K562 (cell line): ENCODE data around the gene MIEF2. TPM values are rescaled to one million over a fixed set of nuclear protein-coding genes. Genes with fewer than 3 reads are reported as not detected.

ENCODE experiments used
- ATAC-seq: fragments of 200-7000 bp; cut with Tn5 transposase; 3 replicates; pipeline ENCODE4 v1.9.1; 2020; ENCODE audit warnings: moderate library complexity
- BruUV-seq: library from RNA; stranded (reverse); fragments of 400-500 nt; replicated peaks from 2 replicates; lab custom pipeline; 2021; lab: Mats Ljungman, UMichigan
- CTCF ChIA-PET: fragments of 300-600 bp; formaldehyde crosslinking; extraction: SDS; loops from one replicate; lab custom pipeline; 2021; ENCODE audit warnings: low intra/inter-chr PET ratio; lab: Yijun Ruan, JAX
- POLR2A ChIA-PET: fragments of 300-600, 350-650 bp; sonication (Branson Sonifier 250); formaldehyde crosslinking; extraction: SDS; loops from one replicate; lab custom pipeline; 2021; ENCODE audit warnings: antibody characterized with exemption, inconsistent platforms; lab: Yijun Ruan, JAX
- DNase-seq, 4 experiments: peaks; one replicate each; pipeline versions ENCODE4 v3.0.0 to v3.0.0-alpha.2; 2011 to 2018; ENCODE audit warnings: low spot score in 3 of 4, mixed read lengths in 3 of 4; ENCODE audit errors: extremely low read depth in 1 of 4
- FAIRE-seq: peaks from 2 replicates; lab custom pipeline; 2011; peaks lifted over from hg19 to GRCh38; lab: Jason Lieb, UNC
- H2AFZ ChIP-seq: 2 replicates; pipeline ENCODE4 v1.6.0; 2011; ENCODE audit warnings: low read depth, low read length, control low read depth, inconsistent platforms
- H3K27ac ChIP-seq: fragments of 200-600 bp; 3 replicates; pipeline ENCODE4 v1.8.0; 2011; ENCODE audit warnings: low read depth, mild to moderate bottlenecking, control low read depth, inconsistent platforms, low read length, moderate library complexity, mixed read lengths; ENCODE audit errors: extremely low read depth
- H3K27me3 ChIP-seq, 2 experiments: fragments of 300-600 bp in 1 of 2; 2 replicates in 1 of 2; 3 replicates in 1 of 2; pipeline versions ENCODE4 v1.6.0 to v1.8.0; 2011; ENCODE audit warnings: inconsistent platforms in 2 of 2, low read length in 2 of 2, mild to moderate bottlenecking in 1 of 2, mixed read lengths in 1 of 2, moderate library complexity in 1 of 2; ENCODE audit not compliant: control insufficient read depth in 2 of 2, insufficient read depth in 2 of 2
- H3K36me3 ChIP-seq: fragments of 300-600 bp; 3 replicates; pipeline ENCODE4 v1.8.0; 2011; ENCODE audit warnings: mild to moderate bottlenecking, low read length, inconsistent platforms; ENCODE audit not compliant: control insufficient read depth, insufficient read depth
- H3K4me1 ChIP-seq, 2 experiments: fragments of 200-600 bp in 1 of 2; replicated peaks in 1 of 2; 2 replicates in 1 of 2; 3 replicates in 1 of 2; pipeline versions ENCODE4 v1.5.1 to v1.8.0; 2011; ENCODE audit warnings: inconsistent platforms in 2 of 2, low read length in 2 of 2, mild to moderate bottlenecking in 1 of 2, mixed read lengths in 1 of 2, moderate library complexity in 1 of 2; ENCODE audit not compliant: control insufficient read depth in 2 of 2, insufficient read depth in 2 of 2
- H3K4me2 ChIP-seq: 2 replicates; pipeline ENCODE4 v1.6.1; 2011; ENCODE audit warnings: low read length, control low read depth, inconsistent platforms, mixed read lengths; ENCODE audit not compliant: insufficient read depth
- H3K4me3 ChIP-seq: fragments of 200-600 bp; sonication (generic), shearing (Covaris generic); 2 replicates; pipeline ENCODE4 v1.5.1; 2016; ENCODE audit warnings: control low read depth, inconsistent platforms
- H3K79me2 ChIP-seq: fragments of 200-600 bp; 3 replicates; pipeline ENCODE4 v1.8.0; 2011; ENCODE audit warnings: low read length, inconsistent platforms; ENCODE audit not compliant: control insufficient read depth, insufficient read depth
- H3K9ac ChIP-seq, 2 experiments: 2 replicates each; pipeline versions ENCODE4 v1.6.0 to v1.6.1; 2011; ENCODE audit warnings: low read depth in 2 of 2, low read length in 2 of 2, control low read depth in 1 of 2, inconsistent platforms in 1 of 2, mild to moderate bottlenecking in 1 of 2, mixed read lengths in 1 of 2; ENCODE audit not compliant: insufficient read depth in 1 of 2
- H3K9me1 ChIP-seq: one replicate; pipeline ENCODE4 v1.6.0; 2011; ENCODE audit warnings: inconsistent platforms, mild to moderate bottlenecking, low read length, moderate library complexity; ENCODE audit not compliant: control insufficient read depth, insufficient read depth
- H3K9me3 ChIP-seq: replicated peaks from 2 replicates; pipeline ENCODE4 v1.5.1; 2011; ENCODE audit warnings: low read depth, low read length, inconsistent platforms; ENCODE audit not compliant: control insufficient read depth, insufficient read depth
- H4K20me1 ChIP-seq: replicated peaks from 2 replicates; pipeline ENCODE4 v1.6.1; 2011; ENCODE audit warnings: low read length, inconsistent platforms, mixed read lengths; ENCODE audit not compliant: control insufficient read depth, insufficient read depth
- ELF2 ChIP-seq: fragments of 250-450 bp; sonication (Bioruptor Pico); IDR thresholded peaks from 2 replicates; pipeline ENCODE4 v1.5.0; 2021; ENCODE audit warnings: mild to moderate bottlenecking
- HDGF ChIP-seq: fragments of 450-650 bp; IDR thresholded peaks from 2 replicates; pipeline ENCODE4 v1.6.1; 2016
- HOXB6 ChIP-seq: fragments of 250-450 bp; sonication (Bioruptor Pico); IDR thresholded peaks from 2 replicates; pipeline ENCODE4 v1.5.1; 2022; ENCODE audit warnings: mild to moderate bottlenecking, borderline replicate concordance
- POLR2G ChIP-seq: fragments of 200-400 bp; formaldehyde crosslinking; IDR thresholded peaks from 2 replicates; pipeline ENCODE4 v1.6.1; 2017; ENCODE audit warnings: low read depth, mild to moderate bottlenecking, antibody characterized with exemption, low read length, moderate library complexity
- TEAD1 ChIP-seq, 2 experiments: fragments of 450-650 bp in 1 of 2; sonication (generic) in 1 of 2; formaldehyde crosslinking; IDR thresholded peaks; 2 replicates each; pipeline versions ENCODE4 v1.4.0 to v1.8.0; 2020 to 2022; ENCODE audit warnings: mild to moderate bottlenecking in 2 of 2, missing genetic modification reagents in 1 of 2
- ZBED1 ChIP-seq: IDR thresholded peaks from 2 replicates; pipeline ENCODE4 v1.6.1; 2014
- WGBS: fragments of 100-300 bp; shearing (Covaris generic); methylation state at CpG from one replicate; pipeline ENCODE4 v1.1.6; 2016; ENCODE audit warnings: low coverage, mixed read lengths; ENCODE audit not compliant: insufficient coverage; ENCODE audit errors: missing lambda C conversion rate; 5-methylcytosine and 5-hydroxymethylcytosine counted together
- in situ Hi-C: fragments of 300-500 bp; cut with MboI; formaldehyde crosslinking; loops from 4 replicates; pipeline ENCODE4 v1.15.0; 2018; ENCODE audit warnings: inconsistent platforms, mixed read lengths
- intact Hi-C: fragments of 100-400 bp; cut with micrococcal nuclease; formaldehyde crosslinking; loops from 2 replicates; pipeline ENCODE4 v1.14.2; 2022
- polyA plus RNA-seq, 8 experiments: library from polyadenylated mRNA; depleted of rRNA in 4 of 8; stranded (reverse) in 5 of 8; unstranded in 3 of 8; fragments of >200 nt; fragmentation: Nextera tagmentation in 2 of 8; fragmentation: Illumina TruSeq in 1 of 8; extraction: Ambion mirVana in 2 of 8; extraction: Trizol in 1 of 8; gene quantifications; 2 replicates each; pipeline versions ENCODE4 v1.2.1 to v1.2.3, GENCODE V29; 2011 to 2014; ENCODE audit warnings: inconsistent platforms in 1 of 8, missing spikeins in 1 of 8
- total RNA-seq, 7 experiments: library from RNA; depleted of rRNA in 6 of 7; stranded (reverse); fragments of >200 nt in 6 of 7; fragmentation: Illumina TruSeq in 2 of 7; extraction: Trizol in 2 of 7; gene quantifications; 2 replicates each; pipeline versions ENCODE4 v1.2.1 to v1.2.3, GENCODE V29; 2011 to 2021; ENCODE audit warnings: low replicate concordance in 1 of 7
- TF ChIP-seq, protein P1 (sequence below): fragments of 450-650 bp; formaldehyde crosslinking; IDR thresholded peaks from 2 replicates; pipeline ENCODE4 v1.4.0; 2020; ENCODE audit warnings: mild to moderate bottlenecking, moderate library complexity

Gene MIEF2
- total and polyA plus RNA-seq, 9 of the 15 experiments (the other 6 are each of a cell fraction or from before 2014, with no cell fraction given), result 0.10 to 8.2 (median 2.4) TPM

DNA sequence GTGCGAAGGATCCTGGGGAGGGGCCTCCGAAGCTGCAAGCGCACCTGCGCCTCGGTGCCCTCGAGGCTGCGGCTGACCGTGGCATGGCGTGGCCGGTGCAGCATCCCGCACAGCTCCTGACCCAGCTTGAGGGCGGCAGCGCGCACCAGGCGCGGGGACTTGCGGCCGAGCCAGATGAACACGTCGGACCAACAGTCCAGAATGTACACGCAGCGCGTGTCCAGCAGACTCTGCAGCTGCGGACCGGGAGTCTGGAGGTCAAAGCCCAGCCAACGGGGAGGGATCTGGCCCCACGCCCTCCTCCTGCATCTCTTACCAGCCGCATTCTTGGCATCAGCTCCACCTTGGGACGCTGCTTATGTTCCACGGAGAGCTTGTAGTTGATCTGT, 12.9 kb upstream of the MIEF2 start:
- H3K27me3 ChIP-seq, result no peaks in the 10 kb centered on the region
- DNase-seq, result no peak
- peaks cover 3 to 28% of the 10 kb centered on the region in 2 experiments; a peak in 4 of 5 replicates for H3K4me1 ChIP-seq
- intact Hi-C loops (loop anchor here (5.0 kb wide), 1 partner anchor 70 kb away; the partner anchor contains the start of gene SMCR8), in situ Hi-C loops (no loop called here)
- no peak overlapping the region for H3K27ac ChIP-seq
- BruUV-seq, result no TSS peak
- ATAC-seq, result no peak
- ChIA-PET CTCF (no interaction called here), POLR2A (interaction anchor here (0.6 to 0.9 kb wide), 4 partner anchors 10 to 95 kb away, joined by 3 to 5 read pairs (median 4); no protein-coding TSS in a partner anchor)
- H3K36me3 ChIP-seq, result peaks cover 61% of the 10 kb centered on the region; the same call in 2 of the 3 replicates
- no peak overlapping the region for H3K4me2 ChIP-seq
- TF ChIP-seq ZBED1 (no peak), ELF2 (no peak), TEAD1 (CRISPR knock-in tag; IDR thresholded peaks at IDR 0.05) (no peak), POLR2G (peak; percentile 41), HDGF (no peak), HOXB6 (CRISPR knock-in tag) (no peak)
- TF ChIP-seq, protein P1, sequence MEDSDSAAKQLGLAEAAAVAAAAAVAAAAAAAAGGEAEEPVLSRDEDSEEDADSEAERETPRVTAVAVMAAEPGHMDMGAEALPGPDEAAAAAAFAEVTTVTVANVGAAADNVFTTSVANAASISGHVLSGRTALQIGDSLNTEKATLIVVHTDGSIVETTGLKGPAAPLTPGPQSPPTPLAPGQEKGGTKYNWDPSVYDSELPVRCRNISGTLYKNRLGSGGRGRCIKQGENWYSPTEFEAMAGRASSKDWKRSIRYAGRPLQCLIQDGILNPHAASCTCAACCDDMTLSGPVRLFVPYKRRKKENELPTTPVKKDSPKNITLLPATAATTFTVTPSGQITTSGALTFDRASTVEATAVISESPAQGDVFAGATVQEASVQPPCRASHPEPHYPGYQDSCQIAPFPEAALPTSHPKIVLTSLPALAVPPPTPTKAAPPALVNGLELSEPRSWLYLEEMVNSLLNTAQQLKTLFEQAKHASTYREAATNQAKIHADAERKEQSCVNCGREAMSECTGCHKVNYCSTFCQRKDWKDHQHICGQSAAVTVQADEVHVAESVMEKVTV (CRISPR knock-in tag), result no peak
- no peak overlapping the region for H2AFZ ChIP-seq
- H3K4me3 ChIP-seq, result no peak overlapping the region
- H4K20me1 ChIP-seq, result peaks cover 3% of the 10 kb centered on the region; the same call in 1 of the 2 replicates
- no peak for FAIRE-seq
- H3K9me1 ChIP-seq, result peaks cover 2% of the 10 kb centered on the region
- H3K79me2 ChIP-seq, result no peaks in the 10 kb centered on the region
- no peaks in the 10 kb centered on the region for H3K9me3 ChIP-seq
- WGBS, result 79% methylated on average over 10 of the region's 30 CpGs
- peak overlapping the region in 1 of 2 experiments; percentile 32; a peak in 1 of 4 replicates for H3K9ac ChIP-seq
